ENCODE data around the gene HOXC11.

- no peak for TF ChIP-seq RAD21 (IDR thresholded peaks at IDR 0.05; ENCODE audit: low read length)
- no peak for TF ChIP-seq RCOR1 (IDR thresholded peaks at IDR 0.05; ENCODE audit: insufficient replicate concordance, low read length)
- TF ChIP-seq, protein P1, sequence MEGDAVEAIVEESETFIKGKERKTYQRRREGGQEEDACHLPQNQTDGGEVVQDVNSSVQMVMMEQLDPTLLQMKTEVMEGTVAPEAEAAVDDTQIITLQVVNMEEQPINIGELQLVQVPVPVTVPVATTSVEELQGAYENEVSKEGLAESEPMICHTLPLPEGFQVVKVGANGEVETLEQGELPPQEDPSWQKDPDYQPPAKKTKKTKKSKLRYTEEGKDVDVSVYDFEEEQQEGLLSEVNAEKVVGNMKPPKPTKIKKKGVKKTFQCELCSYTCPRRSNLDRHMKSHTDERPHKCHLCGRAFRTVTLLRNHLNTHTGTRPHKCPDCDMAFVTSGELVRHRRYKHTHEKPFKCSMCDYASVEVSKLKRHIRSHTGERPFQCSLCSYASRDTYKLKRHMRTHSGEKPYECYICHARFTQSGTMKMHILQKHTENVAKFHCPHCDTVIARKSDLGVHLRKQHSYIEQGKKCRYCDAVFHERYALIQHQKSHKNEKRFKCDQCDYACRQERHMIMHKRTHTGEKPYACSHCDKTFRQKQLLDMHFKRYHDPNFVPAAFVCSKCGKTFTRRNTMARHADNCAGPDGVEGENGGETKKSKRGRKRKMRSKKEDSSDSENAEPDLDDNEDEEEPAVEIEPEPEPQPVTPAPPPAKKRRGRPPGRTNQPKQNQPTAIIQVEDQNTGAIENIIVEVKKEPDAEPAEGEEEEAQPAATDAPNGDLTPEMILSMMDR (conservative IDR thresholded peaks at IDR 0.05; ENCODE audit: low read depth, low read length) = no peak
- no peak for TF ChIP-seq POLR2A (IDR thresholded peaks at IDR 0.05; ENCODE audit: low read depth, low read length)
- TF ChIP-seq USF2 (IDR thresholded peaks at IDR 0.05; ENCODE audit: low read depth, low read length) = no peak
These were observed 39.9 kb downstream of the HOXC11 start for GRCh38 chr12:54012631-54013409.
